GM21825 (cell line): Measurements from ENCODE around the gene RALGPS1.

ENCODE experiments used
- ATAC-seq: cut with Tn5 transposase; IDR thresholded peaks from one replicate; pipeline ENCODE4 v1.9.1; 2021; ENCODE audit warnings: mild to moderate bottlenecking, moderate library complexity; ENCODE audit not compliant: unreplicated experiment

The RALGPS1 gene

GRCh38 chr9:127199001-127199791 lies 284.6 kb downstream of the RALGPS1 start:
- ATAC-seq: no peak

- no peak for ATAC-seq
These were observed 285.7 kb downstream of the RALGPS1 start for GRCh38 chr9:127200106-127200862.

GRCh38 chr9:127201071-127201541 lies 286.5 kb downstream of the RALGPS1 start:
- no peak for ATAC-seq

- no peak for ATAC-seq
These were observed 287.1 kb downstream of the RALGPS1 start for GRCh38 chr9:127201731-127202130.

GRCh38 chr9:127202461-127203169 lies 288.0 kb downstream of the RALGPS1 start:
- ATAC-seq: no peak

GRCh38 chr9:127203681-127204327 lies 289.2 kb downstream of the RALGPS1 start:
- no peak for ATAC-seq

- no peak for ATAC-seq
These were observed 290.3 kb downstream of the RALGPS1 start for GRCh38 chr9:127204771-127205470.

GRCh38 chr9:127205952-127206351 lies 291.4 kb downstream of the RALGPS1 start:
- no peak for ATAC-seq

- no peak for ATAC-seq
These were observed 292.1 kb downstream of the RALGPS1 start for GRCh38 chr9:127206666-127207065.

- no peak for ATAC-seq
These were observed 293.3 kb downstream of the RALGPS1 start for GRCh38 chr9:127207734-127208410.

- no peak for ATAC-seq
These were observed 293.8 kb downstream of the RALGPS1 start for GRCh38 chr9:127208416-127208815.

- no peak for ATAC-seq
These were observed 294.6 kb downstream of the RALGPS1 start for GRCh38 chr9:127209220-127209619.

- ATAC-seq: no peak
These were observed 295.5 kb downstream of the RALGPS1 start for GRCh38 chr9:127209948-127210640.

- ATAC-seq: no peak
These were observed 296.5 kb downstream of the RALGPS1 start for GRCh38 chr9:127210851-127211730.

- no peak for ATAC-seq
These were observed 297.4 kb downstream of the RALGPS1 start for GRCh38 chr9:127211983-127212382.

GRCh38 chr9:127212453-127212852 lies 297.9 kb downstream of the RALGPS1 start:
- no peak for ATAC-seq

GRCh38 chr9:127213859-127214258 lies 299.3 kb downstream of the RALGPS1 start:
- no peak for ATAC-seq
